ENCODE measurements around the gene FGFBP3. TPM values are rescaled to one million over a fixed set of nuclear protein-coding genes. Genes with fewer than 3 reads are reported as not detected.
"Not testable (repeated sequence)": the region's sequence is repeated elsewhere in the genome, so short reads cannot be mapped to it uniquely, and the experiment has no call there.

FGFBP3 gene
- total RNA-seq, 1 donor from 2014 or later = 0.27 TPM

- DNase-seq (no peak), ATAC-seq (peak; percentile 12)
- intact Hi-C loops (cut with micrococcal nuclease) = no loop called here
Observed at GRCh38 chr10:91907914-91908336, 1.4 kb downstream of the FGFBP3 start.

GRCh38 chr10:91907033-91907594 lies 2.2 kb downstream of the FGFBP3 start:
- no peak for DNase-seq
- intact Hi-C loops (cut with micrococcal nuclease) = no loop called here
- ATAC-seq = no peak

- intact Hi-C loops (cut with micrococcal nuclease) = no loop called here
- no peak for DNase-seq
- peak; percentile 33 for ATAC-seq
Observed at GRCh38 chr10:91901784-91902677, 7.3 kb downstream of the FGFBP3 start.

GRCh38 chr10:91897421-91897820 lies 11.9 kb downstream of the FGFBP3 start:
- DNase-seq (no peak), ATAC-seq (no peak)
- intact Hi-C loops (cut with micrococcal nuclease) = no loop called here

GRCh38 chr10:91896212-91896756 lies 13.0 kb downstream of the FGFBP3 start:
- intact Hi-C loops (cut with micrococcal nuclease) = no loop called here
- DNase-seq = no peak
- no peak for ATAC-seq

- intact Hi-C loops (cut with micrococcal nuclease); ATAC-seq; DNase-seq: not testable (repeated sequence)
Observed at GRCh38 chr10:91894261-91894685, 15.0 kb downstream of the FGFBP3 start.

- no peak for ATAC-seq
- DNase-seq = no peak
- intact Hi-C loops (cut with micrococcal nuclease) = no loop called here
Observed at GRCh38 chr10:91893051-91893450, 16.2 kb downstream of the FGFBP3 start.

GRCh38 chr10:91891125-91892001 lies 17.9 kb downstream of the FGFBP3 start:
- no peak for ATAC-seq
- no peak for DNase-seq
- intact Hi-C loops (cut with micrococcal nuclease) = no loop called here

GRCh38 chr10:91887272-91888076 lies 21.8 kb downstream of the FGFBP3 start:
- intact Hi-C loops (cut with micrococcal nuclease) = no loop called here
- peak; percentile 60 for ATAC-seq
- DNase-seq = peak; percentile 31

GRCh38 chr10:91886954-91887271 lies 22.4 kb downstream of the FGFBP3 start:
- intact Hi-C loops (cut with micrococcal nuclease) = no loop called here
- ATAC-seq (no peak), DNase-seq (no peak)

GRCh38 chr10:91885362-91886079 lies 23.8 kb downstream of the FGFBP3 start:
- DNase-seq = no peak
- intact Hi-C loops (cut with micrococcal nuclease) = no loop called here
- ATAC-seq = no peak

- intact Hi-C loops (cut with micrococcal nuclease) = no loop called here
- DNase-seq (no peak), ATAC-seq (no peak)
Observed at GRCh38 chr10:91884536-91884935, 24.8 kb downstream of the FGFBP3 start.

- peak; percentile 85 for ATAC-seq
- intact Hi-C loops (cut with micrococcal nuclease) = no loop called here
Observed at GRCh38 chr10:91883549-91884444, 25.5 kb downstream of the FGFBP3 start.

GRCh38 chr10:91880310-91880709 lies 29.0 kb downstream of the FGFBP3 start:
- intact Hi-C loops (cut with micrococcal nuclease) = no loop called here
- ATAC-seq = peak; percentile 58
- no peak for DNase-seq

More at GRCh38 chr10:91883549-91884444, 25.5 kb downstream of the FGFBP3 start:
- DNase-seq = peak; percentile 36

GRCh38 chr10:91879515-91880170 lies 29.6 kb downstream of the FGFBP3 start:
- ATAC-seq = no peak
- DNase-seq = no peak
- intact Hi-C loops (cut with micrococcal nuclease) = no loop called here

- ATAC-seq (no peak), DNase-seq (no peak)
- intact Hi-C loops (cut with micrococcal nuclease) = no loop called here
Observed at GRCh38 chr10:91875779-91876178, 33.5 kb downstream of the FGFBP3 start.

GRCh38 chr10:91875156-91875555 lies 34.1 kb downstream of the FGFBP3 start:
- intact Hi-C loops (cut with micrococcal nuclease) = no loop called here
- ATAC-seq (no peak), DNase-seq (no peak)

Measured in left ventricle myocardium superior (tissue), 1 donor.